Measurements from ENCODE around the gene FUCA1.

- no peak for TF ChIP-seq POLR2AphosphoS5 (IDR thresholded peaks at IDR 0.05)
- no peak for TF ChIP-seq CTCF (IDR thresholded peaks at IDR 0.05; ENCODE audit: poor library complexity, severe bottlenecking)
- no peak for TF ChIP-seq EZH2 (IDR thresholded peaks at IDR 0.05; ENCODE audit: borderline replicate concordance, insufficient read depth, low read length, poor library complexity, severe bottlenecking)
- no peak for TF ChIP-seq RAD21 (conservative IDR thresholded peaks at IDR 0.05)
- no peak for TF ChIP-seq TAF1 (IDR thresholded peaks at IDR 0.05; ENCODE audit: low read depth)
- TF ChIP-seq REST (IDR thresholded peaks at IDR 0.05; ENCODE audit: borderline replicate concordance): no peak
Measured at GRCh38 chr1:23838401-23838866, 29.7 kb downstream of the FUCA1 start.
